Measurements from ENCODE around the gene GBX1. TPM values are rescaled to one million over a fixed set of nuclear protein-coding genes. Genes with fewer than 3 reads are reported as not detected.

Gene GBX1
- polyA plus RNA-seq, 1 donor from 2014 or later, result not detected

DNA sequence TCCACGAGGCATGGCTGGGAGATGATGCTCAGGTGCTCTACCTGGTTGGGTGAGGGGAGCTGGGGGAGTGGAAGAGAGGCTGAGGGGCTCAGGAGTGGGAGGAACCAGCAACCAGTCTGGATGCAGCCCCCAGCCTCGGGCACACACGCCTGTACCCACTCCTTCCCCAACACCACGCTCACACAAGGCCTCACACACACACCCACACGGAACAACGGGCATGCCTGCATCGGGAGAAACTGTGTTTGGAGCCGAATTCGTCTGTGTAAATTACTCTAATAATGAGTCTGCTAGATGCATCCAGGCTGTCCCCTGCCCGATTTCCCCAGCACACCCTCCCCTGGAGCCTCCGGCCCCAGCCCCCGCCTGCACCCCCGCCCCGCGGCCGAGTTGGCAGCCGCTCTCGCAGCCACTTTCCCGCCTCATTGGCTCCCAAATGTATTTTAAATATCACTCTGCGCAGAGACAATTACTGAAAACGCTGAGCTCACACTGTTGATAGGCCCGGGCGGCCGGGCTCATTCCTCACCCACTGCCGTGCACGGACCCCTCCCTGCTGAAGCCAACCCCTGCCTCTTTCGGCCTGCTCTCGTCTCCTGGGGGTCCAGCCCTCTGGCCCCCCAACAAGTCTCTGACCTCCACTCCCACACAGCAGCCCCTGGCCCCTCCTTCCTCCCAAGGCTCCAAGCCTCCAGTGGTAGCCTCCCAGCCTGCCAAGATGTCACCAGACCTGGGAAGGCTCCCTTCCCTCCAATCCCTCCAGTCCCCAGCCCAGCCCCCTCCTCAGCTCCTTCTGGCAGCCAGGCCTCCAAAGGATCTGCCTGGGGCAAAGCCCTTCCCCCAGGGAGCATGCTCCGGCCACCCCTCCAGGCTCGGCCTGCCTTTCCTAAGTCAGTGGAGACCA lies 31.7 kb upstream of the GBX1 start:
- Histone ChIP-seq H3K27ac (ENCODE audit: low read length) (no peak overlapping the region), H3K4me2 (ENCODE audit: low read length) (no peak overlapping the region), H3K4me3 (ENCODE audit: low read length) (no peak overlapping the region)

DNA sequence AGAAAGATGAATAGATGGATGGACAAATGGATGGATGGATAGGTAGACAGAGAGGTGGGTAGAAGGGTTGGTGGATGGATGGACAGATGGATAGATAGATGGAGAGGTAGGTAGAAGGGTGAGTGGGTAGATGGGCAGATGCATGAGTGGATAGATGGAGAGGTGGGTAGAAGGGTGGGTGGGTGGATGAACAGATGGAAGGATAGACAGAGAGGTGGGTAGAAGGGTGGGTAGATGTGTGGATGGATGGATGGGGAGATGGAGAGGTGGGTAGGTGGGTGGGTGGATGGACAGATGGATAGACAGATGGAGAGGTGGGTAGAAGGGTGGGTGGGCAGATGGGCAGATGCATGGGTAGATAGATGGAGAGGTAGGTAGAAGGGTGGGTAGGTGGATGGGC lies 30.4 kb upstream of the GBX1 start:
- no peak for TF ChIP-seq TAF1 (IDR thresholded peaks at IDR 0.05; ENCODE audit: low read depth)
- TF ChIP-seq SMC3 (conservative IDR thresholded peaks at IDR 0.05; ENCODE audit: poor library complexity), result no peak
- TF ChIP-seq, protein P1, sequence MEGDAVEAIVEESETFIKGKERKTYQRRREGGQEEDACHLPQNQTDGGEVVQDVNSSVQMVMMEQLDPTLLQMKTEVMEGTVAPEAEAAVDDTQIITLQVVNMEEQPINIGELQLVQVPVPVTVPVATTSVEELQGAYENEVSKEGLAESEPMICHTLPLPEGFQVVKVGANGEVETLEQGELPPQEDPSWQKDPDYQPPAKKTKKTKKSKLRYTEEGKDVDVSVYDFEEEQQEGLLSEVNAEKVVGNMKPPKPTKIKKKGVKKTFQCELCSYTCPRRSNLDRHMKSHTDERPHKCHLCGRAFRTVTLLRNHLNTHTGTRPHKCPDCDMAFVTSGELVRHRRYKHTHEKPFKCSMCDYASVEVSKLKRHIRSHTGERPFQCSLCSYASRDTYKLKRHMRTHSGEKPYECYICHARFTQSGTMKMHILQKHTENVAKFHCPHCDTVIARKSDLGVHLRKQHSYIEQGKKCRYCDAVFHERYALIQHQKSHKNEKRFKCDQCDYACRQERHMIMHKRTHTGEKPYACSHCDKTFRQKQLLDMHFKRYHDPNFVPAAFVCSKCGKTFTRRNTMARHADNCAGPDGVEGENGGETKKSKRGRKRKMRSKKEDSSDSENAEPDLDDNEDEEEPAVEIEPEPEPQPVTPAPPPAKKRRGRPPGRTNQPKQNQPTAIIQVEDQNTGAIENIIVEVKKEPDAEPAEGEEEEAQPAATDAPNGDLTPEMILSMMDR (IDR thresholded peaks at IDR 0.05; ENCODE audit: poor library complexity, severe bottlenecking), result no peak
- TF ChIP-seq POLR2AphosphoS5 (IDR thresholded peaks at IDR 0.05), result no peak
- no peak for TF ChIP-seq RAD21 (conservative IDR thresholded peaks at IDR 0.05)
- TF ChIP-seq, protein P2, sequence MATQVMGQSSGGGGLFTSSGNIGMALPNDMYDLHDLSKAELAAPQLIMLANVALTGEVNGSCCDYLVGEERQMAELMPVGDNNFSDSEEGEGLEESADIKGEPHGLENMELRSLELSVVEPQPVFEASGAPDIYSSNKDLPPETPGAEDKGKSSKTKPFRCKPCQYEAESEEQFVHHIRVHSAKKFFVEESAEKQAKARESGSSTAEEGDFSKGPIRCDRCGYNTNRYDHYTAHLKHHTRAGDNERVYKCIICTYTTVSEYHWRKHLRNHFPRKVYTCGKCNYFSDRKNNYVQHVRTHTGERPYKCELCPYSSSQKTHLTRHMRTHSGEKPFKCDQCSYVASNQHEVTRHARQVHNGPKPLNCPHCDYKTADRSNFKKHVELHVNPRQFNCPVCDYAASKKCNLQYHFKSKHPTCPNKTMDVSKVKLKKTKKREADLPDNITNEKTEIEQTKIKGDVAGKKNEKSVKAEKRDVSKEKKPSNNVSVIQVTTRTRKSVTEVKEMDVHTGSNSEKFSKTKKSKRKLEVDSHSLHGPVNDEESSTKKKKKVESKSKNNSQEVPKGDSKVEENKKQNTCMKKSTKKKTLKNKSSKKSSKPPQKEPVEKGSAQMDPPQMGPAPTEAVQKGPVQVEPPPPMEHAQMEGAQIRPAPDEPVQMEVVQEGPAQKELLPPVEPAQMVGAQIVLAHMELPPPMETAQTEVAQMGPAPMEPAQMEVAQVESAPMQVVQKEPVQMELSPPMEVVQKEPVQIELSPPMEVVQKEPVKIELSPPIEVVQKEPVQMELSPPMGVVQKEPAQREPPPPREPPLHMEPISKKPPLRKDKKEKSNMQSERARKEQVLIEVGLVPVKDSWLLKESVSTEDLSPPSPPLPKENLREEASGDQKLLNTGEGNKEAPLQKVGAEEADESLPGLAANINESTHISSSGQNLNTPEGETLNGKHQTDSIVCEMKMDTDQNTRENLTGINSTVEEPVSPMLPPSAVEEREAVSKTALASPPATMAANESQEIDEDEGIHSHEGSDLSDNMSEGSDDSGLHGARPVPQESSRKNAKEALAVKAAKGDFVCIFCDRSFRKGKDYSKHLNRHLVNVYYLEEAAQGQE (IDR thresholded peaks at IDR 0.05; ENCODE audit: borderline replicate concordance), result no peak
- no peak for TF ChIP-seq EZH2 (IDR thresholded peaks at IDR 0.05; ENCODE audit: borderline replicate concordance, insufficient read depth, low read length, poor library complexity, severe bottlenecking)
- no peak for TF ChIP-seq EP300 (conservative IDR thresholded peaks at IDR 0.05; ENCODE audit: poor library complexity, severe bottlenecking)
- TF ChIP-seq MXI1 (conservative IDR thresholded peaks at IDR 0.05; ENCODE audit: poor library complexity, severe bottlenecking), result no peak
- Histone ChIP-seq H2AFZ (ENCODE audit: low read depth, low read length) (no peak overlapping the region), H3K9me2 (ENCODE audit: insufficient read depth, low read length) (no peaks in the 10 kb centered on the region), H3K27me3 (ENCODE audit: insufficient read depth, low read depth, low read length) (no peaks in the 10 kb centered on the region), H3K36me3 (ENCODE audit: insufficient read depth, low read length) (no peaks in the 10 kb centered on the region), H3K79me2 (replicated peaks; ENCODE audit: insufficient read depth, low read length) (no peaks in the 10 kb centered on the region), H3K4me3 (ENCODE audit: low read length) (no peak overlapping the region), H3F3A (ENCODE audit: insufficient read depth, low read length, poor library complexity, severe bottlenecking) (no peaks in the 10 kb centered on the region), H3K9me3 (ENCODE audit: low read length) (no peaks in the 10 kb centered on the region), H4K20me1 (ENCODE audit: insufficient read depth) (no peaks in the 10 kb centered on the region), H3K27ac (ENCODE audit: low read length) (no peak overlapping the region), H3K9ac (ENCODE audit: low read length) (no peak overlapping the region), H3K4me2 (ENCODE audit: low read length) (no peak overlapping the region)

More for the DNA sequence above, 31.7 kb upstream of the GBX1 start:
- H2AFZ ChIP-seq (ENCODE audit: low read depth, low read length), result no peak overlapping the region
- H3K9me2 ChIP-seq (ENCODE audit: insufficient read depth, low read length), result no peaks in the 10 kb centered on the region
- H3K36me3 ChIP-seq (ENCODE audit: insufficient read depth, low read length), result no peaks in the 10 kb centered on the region
- no peaks in the 10 kb centered on the region for H4K20me1 ChIP-seq (ENCODE audit: insufficient read depth)
- H3K79me2 ChIP-seq (replicated peaks; ENCODE audit: insufficient read depth, low read length), result no peaks in the 10 kb centered on the region
- no peaks in the 10 kb centered on the region for H3K27me3 ChIP-seq (ENCODE audit: insufficient read depth, low read depth, low read length)
- no peaks in the 10 kb centered on the region for H3F3A ChIP-seq (ENCODE audit: insufficient read depth, low read length, poor library complexity, severe bottlenecking)
- no peaks in the 10 kb centered on the region for H3K9me3 ChIP-seq (ENCODE audit: low read length)
- TF ChIP-seq, protein P1 (IDR thresholded peaks at IDR 0.05; ENCODE audit: poor library complexity, severe bottlenecking), result no peak
- TF ChIP-seq RAD21 (conservative IDR thresholded peaks at IDR 0.05) (no peak), EZH2 (IDR thresholded peaks at IDR 0.05; ENCODE audit: borderline replicate concordance, insufficient read depth, low read length, poor library complexity, severe bottlenecking) (no peak)
- H3K9ac ChIP-seq (ENCODE audit: low read length), result no peak overlapping the region

Measured in neural cell (in vitro differentiated cells).